Measurements from ENCODE around the gene RPL32. TPM values are rescaled to one million over a fixed set of nuclear protein-coding genes. Genes with fewer than 3 reads are reported as not detected.

Gene RPL32
- total RNA-seq, 1 donor from 2014 or later, result 972 TPM

- H3K27me3 Mint-ChIP-seq (ENCODE audit: low read depth), result peaks cover 11% of the 10 kb centered on the region
- no peak for DNase-seq (ENCODE audit: low spot score)
- H3K9me3 Mint-ChIP-seq (ENCODE audit: low read depth), result peaks cover 5% of the 10 kb centered on the region
- peak overlapping the region; percentile 46 for H3K4me3 Mint-ChIP-seq (ENCODE audit: unreplicated experiment)
- H3K4me1 Mint-ChIP-seq (ENCODE audit: low read depth), result peaks cover 8% of the 10 kb centered on the region
- no peaks in the 10 kb centered on the region for H3K36me3 Mint-ChIP-seq (ENCODE audit: low read depth)
- no peak overlapping the region for H3K27ac Mint-ChIP-seq (ENCODE audit: unreplicated experiment)
- no peak for TF ChIP-seq CTCF (IDR thresholded peaks at IDR 0.05)
Measured at GRCh38 chr3:12869035-12869621, 27.8 kb upstream of the RPL32 start.

- Mint-ChIP-seq H3K4me3 (ENCODE audit: unreplicated experiment) (peak overlapping the region; percentile 45), H3K9me3 (ENCODE audit: low read depth) (peaks cover 5% of the 10 kb centered on the region), H3K36me3 (ENCODE audit: low read depth) (no peaks in the 10 kb centered on the region), H3K4me1 (ENCODE audit: low read depth) (peaks cover 8% of the 10 kb centered on the region), H3K27me3 (ENCODE audit: low read depth) (peaks cover 11% of the 10 kb centered on the region), H3K27ac (ENCODE audit: unreplicated experiment) (peak overlapping the region; percentile 47)
- TF ChIP-seq CTCF (IDR thresholded peaks at IDR 0.05), result peak; percentile 93
- no peak for DNase-seq (ENCODE audit: low spot score)
Measured at GRCh38 chr3:12868039-12869034, 27.0 kb upstream of the RPL32 start.

GRCh38 chr3:12866836-12867235 is 25.5 kb upstream of the RPL32 start:
- Mint-ChIP-seq H3K9me3 (ENCODE audit: low read depth) (peaks cover 5% of the 10 kb centered on the region), H3K4me3 (ENCODE audit: unreplicated experiment) (no peak overlapping the region), H3K36me3 (ENCODE audit: low read depth) (no peaks in the 10 kb centered on the region), H3K4me1 (ENCODE audit: low read depth) (peaks cover 8% of the 10 kb centered on the region), H3K27me3 (ENCODE audit: low read depth) (peaks cover 11% of the 10 kb centered on the region), H3K27ac (ENCODE audit: unreplicated experiment) (no peak overlapping the region)
- DNase-seq (ENCODE audit: low spot score), result no peak
- no peak for TF ChIP-seq CTCF (IDR thresholded peaks at IDR 0.05)

- H3K27ac Mint-ChIP-seq (ENCODE audit: unreplicated experiment), result no peak overlapping the region
- H3K4me3 Mint-ChIP-seq (ENCODE audit: unreplicated experiment), result no peak overlapping the region
- H3K9me3 Mint-ChIP-seq (ENCODE audit: low read depth), result peaks cover 5% of the 10 kb centered on the region
- peaks cover 8% of the 10 kb centered on the region for H3K4me1 Mint-ChIP-seq (ENCODE audit: low read depth)
- DNase-seq (ENCODE audit: low spot score), result no peak
- peaks cover 7% of the 10 kb centered on the region for H3K27me3 Mint-ChIP-seq (ENCODE audit: low read depth)
- H3K36me3 Mint-ChIP-seq (ENCODE audit: low read depth), result no peaks in the 10 kb centered on the region
- TF ChIP-seq CTCF (IDR thresholded peaks at IDR 0.05), result no peak
Measured at GRCh38 chr3:12865271-12865670, 23.9 kb upstream of the RPL32 start.

GRCh38 chr3:12862387-12862786 is 21.0 kb upstream of the RPL32 start:
- H3K4me3 Mint-ChIP-seq (ENCODE audit: unreplicated experiment), result no peak overlapping the region
- H3K9me3 Mint-ChIP-seq (ENCODE audit: low read depth), result peaks cover 5% of the 10 kb centered on the region
- no peak overlapping the region for H3K27ac Mint-ChIP-seq (ENCODE audit: unreplicated experiment)
- no peaks in the 10 kb centered on the region for H3K4me1 Mint-ChIP-seq (ENCODE audit: low read depth)
- no peak for TF ChIP-seq CTCF (IDR thresholded peaks at IDR 0.05)
- H3K36me3 Mint-ChIP-seq (ENCODE audit: low read depth), result no peaks in the 10 kb centered on the region
- DNase-seq (ENCODE audit: low spot score), result no peak
- H3K27me3 Mint-ChIP-seq (ENCODE audit: low read depth), result peaks cover 2% of the 10 kb centered on the region
